Effector memory CD8-positive, alpha-beta T cell (primary cell): ENCODE measurements around the gene RASA3.
"Not testable (repeated sequence)": the region's sequence is repeated elsewhere in the genome, so short reads cannot be mapped to it uniquely, and the experiment has no call there.

ENCODE experiments used
- ATAC-seq: fragments of 150-1000 bp; cut with Tn5 transposase; replicated peaks from 2 replicates; pipeline ENCODE4 v1.10.0; 2021; ENCODE audit warnings: mild to moderate bottlenecking, moderate library complexity
- DNase-seq, 3 experiments: peaks; one replicate each; pipeline ENCODE4 v3.0.0; 2021
- H3K27ac Mint-ChIP-seq, 2 donors: one replicate each; pipeline ENCODE4 v1.8.0; 2022; ENCODE audit warnings: mild to moderate bottlenecking in 2 of 2, mixed read lengths in 2 of 2, moderate library complexity in 2 of 2
- H3K27me3 Mint-ChIP-seq, 2 donors: one replicate each; pipeline ENCODE4 v1.8.0; 2022; ENCODE audit warnings: mixed read lengths in 2 of 2
- H3K36me3 Mint-ChIP-seq: one replicate; pipeline ENCODE4 v1.8.0; 2022; ENCODE audit warnings: mild to moderate bottlenecking, moderate library complexity, mixed read lengths; ENCODE audit not compliant: insufficient read depth
- H3K4me1 Mint-ChIP-seq, 2 donors: one replicate each; pipeline ENCODE4 v1.8.0; 2022; ENCODE audit warnings: low read depth in 2 of 2, mixed read lengths in 2 of 2
- H3K4me3 Mint-ChIP-seq, 2 donors: one replicate each; pipeline ENCODE4 v1.8.0; 2022; ENCODE audit warnings: mild to moderate bottlenecking in 2 of 2, mixed read lengths in 2 of 2, moderate library complexity in 2 of 2
- H3K9me3 Mint-ChIP-seq, 2 donors: one replicate each; pipeline ENCODE4 v1.8.0; 2022; ENCODE audit warnings: mixed read lengths in 2 of 2

Gene RASA3

GRCh38 chr13:114076329-114077090 lies 55.9 kb downstream of the RASA3 start:
- Mint-ChIP-seq H3K36me3 (peaks cover 67% of the 10 kb centered on the region), H3K27ac (peak overlapping the region; percentile 75 to 86), H3K27me3 (no peaks in the 10 kb centered on the region), H3K9me3 (no peaks in the 10 kb centered on the region), H3K4me1 (peaks cover 41 to 54% of the 10 kb centered on the region in 2 donors), H3K4me3 (peak overlapping the region; percentile 56 to 62)
- no peak for ATAC-seq
- DNase-seq: no peak

- H3K4me1 Mint-ChIP-seq: peaks cover 39 to 51% of the 10 kb centered on the region in 2 donors
- not testable (repeated sequence) for DNase-seq, H3K4me3 Mint-ChIP-seq, H3K27me3 Mint-ChIP-seq, H3K9me3 Mint-ChIP-seq, ATAC-seq
- H3K27ac Mint-ChIP-seq: peak overlapping the region in 1 of 2 donors; percentile 86
- H3K36me3 Mint-ChIP-seq: peaks cover 70% of the 10 kb centered on the region
These were observed 56.6 kb downstream of the RASA3 start for GRCh38 chr13:114075811-114076210.

- no peak for ATAC-seq
- no peak for DNase-seq
- peak overlapping the region; percentile 27 for H3K4me3 Mint-ChIP-seq
- peaks cover 65% of the 10 kb centered on the region for H3K36me3 Mint-ChIP-seq
- no peaks in the 10 kb centered on the region for H3K9me3 Mint-ChIP-seq
- peaks cover 36 to 45% of the 10 kb centered on the region in 2 donors for H3K4me1 Mint-ChIP-seq
- H3K27me3 Mint-ChIP-seq: no peaks in the 10 kb centered on the region
- H3K27ac Mint-ChIP-seq: peak overlapping the region in 1 of 2 donors; percentile 64
These were observed 57.6 kb downstream of the RASA3 start for GRCh38 chr13:114074671-114075315.

- no peaks in the 10 kb centered on the region for H3K27me3 Mint-ChIP-seq
- H3K36me3 Mint-ChIP-seq: peaks cover 59% of the 10 kb centered on the region
- ATAC-seq: no peak
- H3K4me3 Mint-ChIP-seq: peak overlapping the region in 1 of 2 donors; percentile 27
- H3K27ac Mint-ChIP-seq: peak overlapping the region in 1 of 2 donors; percentile 64
- DNase-seq: no peak
- H3K4me1 Mint-ChIP-seq: peaks cover 32 to 48% of the 10 kb centered on the region in 2 donors
- H3K9me3 Mint-ChIP-seq: no peaks in the 10 kb centered on the region
These were observed 58.4 kb downstream of the RASA3 start for GRCh38 chr13:114073881-114074612.

GRCh38 chr13:114072421-114072820 lies 60.0 kb downstream of the RASA3 start:
- no peak overlapping the region for H3K4me3 Mint-ChIP-seq
- H3K9me3 Mint-ChIP-seq: no peaks in the 10 kb centered on the region
- H3K36me3 Mint-ChIP-seq: peaks cover 67% of the 10 kb centered on the region
- ATAC-seq: no peak
- peak overlapping the region; percentile 84 to 85 for H3K27ac Mint-ChIP-seq
- no peaks in the 10 kb centered on the region for H3K27me3 Mint-ChIP-seq
- DNase-seq: no peak
- H3K4me1 Mint-ChIP-seq: peaks cover 35 to 51% of the 10 kb centered on the region in 2 donors

GRCh38 chr13:114071991-114072390 lies 60.4 kb downstream of the RASA3 start:
- no peaks in the 10 kb centered on the region for H3K27me3 Mint-ChIP-seq
- H3K36me3 Mint-ChIP-seq: peaks cover 70% of the 10 kb centered on the region
- ATAC-seq (no peak), DNase-seq (no peak)
- peak overlapping the region; percentile 84 to 85 for H3K27ac Mint-ChIP-seq
- no peaks in the 10 kb centered on the region for H3K9me3 Mint-ChIP-seq
- H3K4me3 Mint-ChIP-seq: no peak overlapping the region
- H3K4me1 Mint-ChIP-seq: peaks cover 35 to 51% of the 10 kb centered on the region in 2 donors

GRCh38 chr13:114071410-114071809 lies 61.0 kb downstream of the RASA3 start:
- Mint-ChIP-seq H3K4me1 (peaks cover 35 to 50% of the 10 kb centered on the region in 2 donors), H3K36me3 (peaks cover 68% of the 10 kb centered on the region), H3K4me3 (no peak overlapping the region), H3K27me3 (no peaks in the 10 kb centered on the region), H3K9me3 (no peaks in the 10 kb centered on the region), H3K27ac (peak overlapping the region in 1 of 2 donors; percentile 84)
- DNase-seq: no peak
- no peak for ATAC-seq

GRCh38 chr13:114070098-114070799 lies 62.2 kb downstream of the RASA3 start:
- Mint-ChIP-seq H3K27ac (no peak overlapping the region), H3K36me3 (peaks cover 74% of the 10 kb centered on the region), H3K4me1 (peaks cover 46 to 60% of the 10 kb centered on the region in 2 donors), H3K9me3 (no peaks in the 10 kb centered on the region), H3K4me3 (no peak overlapping the region), H3K27me3 (no peaks in the 10 kb centered on the region)
- DNase-seq (no peak), ATAC-seq (no peak)

- Mint-ChIP-seq H3K4me1 (peaks cover 53 to 68% of the 10 kb centered on the region in 2 donors), H3K36me3 (peaks cover 81% of the 10 kb centered on the region), H3K9me3 (no peaks in the 10 kb centered on the region), H3K27me3 (no peaks in the 10 kb centered on the region), H3K4me3 (peak overlapping the region in 1 of 2 donors; percentile 82), H3K27ac (peak overlapping the region; percentile 96)
- DNase-seq (no peak), ATAC-seq (no peak)
These were observed 62.9 kb downstream of the RASA3 start for GRCh38 chr13:114069376-114070097.

GRCh38 chr13:114068656-114069318 lies 63.6 kb downstream of the RASA3 start:
- no peak for DNase-seq
- H3K27ac Mint-ChIP-seq: peak overlapping the region; percentile 96
- no peaks in the 10 kb centered on the region for H3K9me3 Mint-ChIP-seq
- H3K4me3 Mint-ChIP-seq: peak overlapping the region; percentile 82 to 83
- H3K36me3 Mint-ChIP-seq: peaks cover 82% of the 10 kb centered on the region
- H3K27me3 Mint-ChIP-seq: no peaks in the 10 kb centered on the region
- H3K4me1 Mint-ChIP-seq: peaks cover 57 to 69% of the 10 kb centered on the region in 2 donors
- no peak for ATAC-seq

- Mint-ChIP-seq H3K27ac (peak overlapping the region; percentile 96), H3K36me3 (peaks cover 80% of the 10 kb centered on the region), H3K4me1 (peaks cover 60 to 73% of the 10 kb centered on the region in 2 donors), H3K9me3 (no peaks in the 10 kb centered on the region), H3K4me3 (peak overlapping the region; percentile 82 to 83), H3K27me3 (no peaks in the 10 kb centered on the region)
- DNase-seq (peak in 1 of 3 experiments; percentile 35), ATAC-seq (peak; percentile 9)
These were observed 64.4 kb downstream of the RASA3 start for GRCh38 chr13:114067886-114068651.
